HG03159 (cell line): Measurements from ENCODE around the gene VANGL1.
A peak's percentile ranks its signal among the peaks of the same experiment; 100 is the strongest.

Experiments used
- ATAC-seq: cut with Tn5 transposase; IDR thresholded peaks from one replicate; pipeline ENCODE4 v1.9.1; 2021; ENCODE audit warnings: mild to moderate bottlenecking, moderate library complexity; ENCODE audit not compliant: unreplicated experiment

The VANGL1 gene

GRCh38 chr1:115643666-115644065 lies 1.9 kb downstream of the VANGL1 start:
- ATAC-seq = no peak

GRCh38 chr1:115644109-115644508 lies 2.3 kb downstream of the VANGL1 start:
- no peak for ATAC-seq

GRCh38 chr1:115647047-115647446 lies 5.3 kb downstream of the VANGL1 start:
- ATAC-seq = no peak

- ATAC-seq = no peak
Observed at GRCh38 chr1:115647507-115647906, 5.7 kb downstream of the VANGL1 start.

GRCh38 chr1:115647919-115648650 lies 6.3 kb downstream of the VANGL1 start:
- no peak for ATAC-seq

GRCh38 chr1:115648717-115649691 lies 7.2 kb downstream of the VANGL1 start:
- peak; percentile 92 for ATAC-seq

- ATAC-seq = no peak
Observed at GRCh38 chr1:115649964-115650363, 8.2 kb downstream of the VANGL1 start.

GRCh38 chr1:115650961-115651360 lies 9.2 kb downstream of the VANGL1 start:
- no peak for ATAC-seq

- no peak for ATAC-seq
Observed at GRCh38 chr1:115651391-115651790, 9.6 kb downstream of the VANGL1 start.

GRCh38 chr1:115652236-115652788 lies 10.5 kb downstream of the VANGL1 start:
- no peak for ATAC-seq

GRCh38 chr1:115654125-115654524 lies 12.4 kb downstream of the VANGL1 start:
- no peak for ATAC-seq

- no peak for ATAC-seq
Observed at GRCh38 chr1:115654663-115655305, 13.0 kb downstream of the VANGL1 start.

- no peak for ATAC-seq
Observed at GRCh38 chr1:115655306-115655663, 13.5 kb downstream of the VANGL1 start.

- ATAC-seq = no peak
Observed at GRCh38 chr1:115655916-115656315, 14.1 kb downstream of the VANGL1 start.

GRCh38 chr1:115656461-115657077 lies 14.8 kb downstream of the VANGL1 start:
- ATAC-seq = no peak

GRCh38 chr1:115658646-115659045 lies 16.9 kb downstream of the VANGL1 start:
- ATAC-seq = no peak

GRCh38 chr1:115660151-115660550 lies 18.4 kb downstream of the VANGL1 start:
- ATAC-seq = no peak

- no peak for ATAC-seq
Observed at GRCh38 chr1:115661157-115661556, 19.4 kb downstream of the VANGL1 start.

GRCh38 chr1:115665319-115666096 lies 23.7 kb downstream of the VANGL1 start:
- ATAC-seq = no peak

GRCh38 chr1:115666206-115666605 lies 24.4 kb downstream of the VANGL1 start:
- ATAC-seq = no peak
